Panc1 (cell line): ENCODE results near the gene PRKCD.

Experiments used
- CTCF ChIP-seq: fragments of 450-650 bp; IDR thresholded peaks from 2 replicates; pipeline ENCODE4 v1.5.1; 2017; ENCODE audit warnings: mild to moderate bottlenecking
- POLR2AphosphoS5 ChIP-seq: IDR thresholded peaks from 2 replicates; pipeline ENCODE4 v1.6.1; 2012; ENCODE audit warnings: mild to moderate bottlenecking, low read depth, low read length, moderate library complexity
- REST ChIP-seq, 2 experiments: IDR thresholded peaks; 2 replicates each; pipeline ENCODE4 v1.6.1; 2011 to 2012; ENCODE audit warnings: low read depth in 2 of 2, control low read depth in 1 of 2, low read length in 1 of 2, mild to moderate bottlenecking in 1 of 2, moderate library complexity in 1 of 2; ENCODE audit not compliant: insufficient read depth in 1 of 2
- SIN3A ChIP-seq: IDR thresholded peaks from 2 replicates; pipeline ENCODE4 v1.6.1; 2012; ENCODE audit warnings: low read depth, mild to moderate bottlenecking, low read length, moderate library complexity, borderline replicate concordance; ENCODE audit not compliant: insufficient read depth

- TF ChIP-seq CTCF (no peak), POLR2AphosphoS5 (peak; percentile 40; the same call in 1 of the 2 replicates), REST (IDR thresholded peaks at IDR 0.05; ENCODE audit: insufficient read depth in 1 of 2, low read depth in 2 of 2, low read length in 1 of 2) (no peak), SIN3A (no peak)
Observed at GRCh38 chr3:53222183-53222901, 61.3 kb downstream of the PRKCD start.
